SKM-1 (cell line): ENCODE data around the gene SRPK3.
"Not testable (repeated sequence)": the region's sequence is repeated elsewhere in the genome, so short reads cannot be mapped to it uniquely, and the experiment has no call there.

ENCODE experiments used
- DNase-seq: peaks from one replicate; lab custom pipeline; 2025; ENCODE audit not compliant: unreplicated experiment; lab: John Stamatoyannopoulos, UW

SRPK3 gene

GRCh38 chrX:153805436-153805835, 24.6 kb downstream of the SRPK3 start:
- no peak for DNase-seq

- no peak for DNase-seq
Observed at GRCh38 chrX:153806999-153807575, 26.2 kb downstream of the SRPK3 start.

- no peak for DNase-seq
Observed at GRCh38 chrX:153807976-153808375, 27.1 kb downstream of the SRPK3 start.

GRCh38 chrX:153812220-153812619, 31.4 kb downstream of the SRPK3 start:
- DNase-seq = no peak

GRCh38 chrX:153813161-153813560, 32.3 kb downstream of the SRPK3 start:
- DNase-seq = no peak

- DNase-seq = no peak
Observed at GRCh38 chrX:153814591-153815315, 33.9 kb downstream of the SRPK3 start.

GRCh38 chrX:153816831-153817690, 36.2 kb downstream of the SRPK3 start:
- no peak for DNase-seq

- not testable (repeated sequence) for DNase-seq
Observed at GRCh38 chrX:153818064-153818463, 37.2 kb downstream of the SRPK3 start.

GRCh38 chrX:153818571-153819383, 37.9 kb downstream of the SRPK3 start:
- DNase-seq = no peak

- no peak for DNase-seq
Observed at GRCh38 chrX:153819384-153820040, 38.7 kb downstream of the SRPK3 start.

GRCh38 chrX:153820601-153821000, 39.8 kb downstream of the SRPK3 start:
- no peak for DNase-seq

GRCh38 chrX:153821066-153821465, 40.2 kb downstream of the SRPK3 start:
- no peak for DNase-seq

- DNase-seq = no peak
Observed at GRCh38 chrX:153824348-153824747, 43.5 kb downstream of the SRPK3 start.

- DNase-seq = no peak
Observed at GRCh38 chrX:153825042-153825441, 44.2 kb downstream of the SRPK3 start.

GRCh38 chrX:153827016-153827415, 46.2 kb downstream of the SRPK3 start:
- DNase-seq = no peak

GRCh38 chrX:153827903-153828302, 47.1 kb downstream of the SRPK3 start:
- DNase-seq = no peak

GRCh38 chrX:153828308-153828707, 47.5 kb downstream of the SRPK3 start:
- no peak for DNase-seq

- DNase-seq = no peak
Observed at GRCh38 chrX:153828723-153829548, 48.1 kb downstream of the SRPK3 start.

- no peak for DNase-seq
Observed at GRCh38 chrX:153829549-153829798, 48.6 kb downstream of the SRPK3 start.
